Raji (cell line): ENCODE measurements around the gene CBX8.

ENCODE experiments used
- POLR2A ChIP-seq: IDR thresholded peaks from 2 replicates; pipeline ENCODE4 v1.6.1; 2011; ENCODE audit warnings: low read depth, low read length, control low read depth; ENCODE audit not compliant: insufficient read depth

The CBX8 gene

GRCh38 chr17:79799538-79800324 lies 2.9 kb upstream of the CBX8 start:
- TF ChIP-seq POLR2A = no peak

DNA sequence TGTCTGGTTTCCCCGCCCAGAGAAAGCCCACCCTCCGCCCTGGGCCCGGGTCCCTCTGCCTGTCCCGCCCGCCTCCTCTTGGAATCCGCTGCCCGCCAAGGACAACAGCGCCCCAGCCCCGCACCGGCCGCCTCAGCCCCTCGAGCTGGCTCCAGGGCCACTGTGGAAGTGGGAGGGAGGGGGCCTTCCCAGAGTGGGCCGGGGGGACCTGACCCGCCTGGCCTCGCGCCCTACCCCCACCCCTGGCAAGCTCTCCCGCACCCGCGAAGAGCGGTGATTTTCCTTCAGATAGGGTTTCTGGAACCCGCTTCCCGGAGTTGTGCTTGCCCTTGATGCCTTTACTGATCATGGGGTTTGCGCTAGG lies 2.3 kb upstream of the CBX8 start:
- TF ChIP-seq POLR2A = no peak

DNA sequence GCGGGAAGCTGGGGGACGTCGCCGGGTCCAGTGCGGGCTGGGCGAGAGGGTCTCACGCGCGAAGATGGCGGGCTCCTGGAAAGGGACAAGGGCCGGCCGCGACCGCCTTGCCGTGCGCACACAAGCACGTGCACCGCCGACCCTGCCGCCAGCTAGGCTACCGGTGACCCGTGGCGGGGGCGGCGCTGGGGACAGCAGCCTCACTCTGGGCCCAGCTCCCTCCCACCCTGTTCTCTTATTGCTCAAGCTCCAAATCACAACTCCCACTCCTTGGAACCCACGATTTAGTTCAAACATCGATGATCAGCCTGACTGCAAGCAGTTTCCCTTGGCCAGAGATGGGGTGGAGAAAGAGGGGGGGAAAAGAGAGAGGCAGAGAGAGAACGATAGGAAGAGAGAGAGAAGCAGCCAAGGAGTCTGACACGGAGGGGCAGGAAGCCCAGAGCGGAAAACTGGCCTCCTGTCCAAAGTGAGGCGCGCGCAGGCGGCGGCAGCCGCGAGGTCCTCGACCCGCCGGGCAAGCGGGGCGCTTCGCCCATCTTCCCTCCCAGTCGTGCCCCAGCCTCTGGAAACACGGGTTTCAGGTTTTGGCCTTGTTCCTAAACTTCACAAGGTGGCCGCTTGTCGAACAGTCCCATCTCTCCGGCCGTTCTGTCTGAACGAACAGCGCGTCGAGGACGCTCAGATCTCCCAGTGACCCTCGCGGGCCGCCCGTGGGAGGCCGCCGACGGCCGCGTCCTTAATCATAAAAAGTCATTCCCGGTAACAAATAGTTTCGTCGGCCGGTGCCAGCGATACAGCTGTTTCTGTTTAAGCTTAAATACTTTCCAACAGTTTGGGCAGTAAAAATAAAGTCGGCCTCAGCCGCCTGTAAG lies 1.7 kb upstream of the CBX8 start:
- TF ChIP-seq POLR2A = no peak

- no peak for TF ChIP-seq POLR2A
Observed at GRCh38 chr17:79797492-79798298, 818 bp upstream of the CBX8 start.

- no peak for TF ChIP-seq POLR2A
Observed at GRCh38 chr17:79796444-79796762, 474 bp downstream of the CBX8 start.

GRCh38 chr17:79795795-79796443 lies 958 bp downstream of the CBX8 start:
- TF ChIP-seq POLR2A = no peak

DNA sequence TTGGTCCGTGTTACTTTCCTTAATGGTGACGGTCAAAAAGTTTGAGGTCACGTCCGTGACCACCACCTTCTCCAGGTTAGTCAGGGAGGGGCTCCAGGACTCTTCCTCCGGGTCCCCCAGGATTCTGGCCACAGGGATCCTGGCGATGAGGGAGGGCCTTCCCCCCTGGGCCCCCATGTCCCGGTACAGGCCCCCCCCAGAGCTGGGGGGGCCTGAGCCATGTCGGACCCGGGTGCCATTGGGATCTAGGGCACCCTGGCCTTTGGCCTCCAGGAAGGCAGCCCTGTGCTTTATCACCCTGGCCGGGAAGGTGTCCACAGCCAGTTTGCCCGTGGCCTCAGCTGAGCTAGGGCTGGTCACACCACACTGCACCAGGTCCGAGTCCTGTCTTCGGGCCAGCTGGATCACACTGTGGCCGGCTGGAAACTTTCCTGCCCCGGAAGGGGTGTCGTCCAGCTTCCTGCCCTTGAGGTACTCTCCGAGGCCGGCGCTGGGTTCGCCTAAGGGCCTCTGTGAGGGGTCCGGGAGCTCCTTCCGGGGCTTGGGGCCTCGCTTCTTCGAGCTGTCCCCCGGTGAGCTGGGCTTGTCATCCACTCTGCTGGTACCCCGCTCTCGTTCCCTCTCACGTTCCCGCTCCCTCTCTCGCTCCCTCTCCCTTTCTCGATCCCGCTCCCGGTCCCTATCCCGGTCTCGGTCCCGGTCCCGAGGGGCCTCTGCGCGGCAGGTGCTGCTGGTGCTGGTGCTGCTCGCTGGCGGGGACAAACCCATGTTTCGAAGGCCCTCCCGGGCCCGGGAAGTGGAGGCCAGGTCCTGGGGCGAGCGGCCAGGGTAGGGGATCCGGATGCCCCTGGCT lies 2.0 kb downstream of the CBX8 start:
- TF ChIP-seq POLR2A = no peak

GRCh38 chr17:79793924-79794304 lies 3.0 kb downstream of the CBX8 start:
- TF ChIP-seq POLR2A = no peak

- TF ChIP-seq POLR2A = no peak
Observed at GRCh38 chr17:79792984-79793923, 3.6 kb downstream of the CBX8 start.

DNA sequence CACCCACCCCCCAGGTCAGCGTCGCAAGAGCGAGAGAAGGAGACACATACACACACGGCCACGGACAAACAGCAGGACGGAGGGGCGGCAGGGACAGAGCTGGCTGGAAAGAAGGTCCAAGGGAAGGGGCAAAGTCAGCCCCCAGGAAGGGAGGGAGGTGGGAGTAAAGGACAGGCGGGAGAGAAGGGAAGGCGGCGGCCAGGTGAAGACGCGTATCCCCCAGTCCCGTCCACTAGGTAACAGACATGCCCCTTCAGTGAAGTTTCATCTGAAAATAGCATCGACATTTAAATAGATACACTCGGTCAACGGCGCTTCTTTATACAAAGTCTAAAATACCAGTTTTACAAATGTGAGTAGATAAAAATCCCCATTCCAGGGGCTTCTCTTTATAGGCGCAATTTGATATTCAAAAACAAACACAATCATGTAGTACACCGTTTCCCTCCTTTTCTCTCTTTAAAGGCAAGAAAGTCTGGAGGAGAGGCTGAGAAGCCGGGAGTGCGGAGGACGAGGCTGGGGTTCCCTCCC lies 4.5 kb downstream of the CBX8 start:
- TF ChIP-seq POLR2A = no peak

GRCh38 chr17:79791735-79792161 lies 5.1 kb downstream of the CBX8 start:
- TF ChIP-seq POLR2A = no peak

DNA sequence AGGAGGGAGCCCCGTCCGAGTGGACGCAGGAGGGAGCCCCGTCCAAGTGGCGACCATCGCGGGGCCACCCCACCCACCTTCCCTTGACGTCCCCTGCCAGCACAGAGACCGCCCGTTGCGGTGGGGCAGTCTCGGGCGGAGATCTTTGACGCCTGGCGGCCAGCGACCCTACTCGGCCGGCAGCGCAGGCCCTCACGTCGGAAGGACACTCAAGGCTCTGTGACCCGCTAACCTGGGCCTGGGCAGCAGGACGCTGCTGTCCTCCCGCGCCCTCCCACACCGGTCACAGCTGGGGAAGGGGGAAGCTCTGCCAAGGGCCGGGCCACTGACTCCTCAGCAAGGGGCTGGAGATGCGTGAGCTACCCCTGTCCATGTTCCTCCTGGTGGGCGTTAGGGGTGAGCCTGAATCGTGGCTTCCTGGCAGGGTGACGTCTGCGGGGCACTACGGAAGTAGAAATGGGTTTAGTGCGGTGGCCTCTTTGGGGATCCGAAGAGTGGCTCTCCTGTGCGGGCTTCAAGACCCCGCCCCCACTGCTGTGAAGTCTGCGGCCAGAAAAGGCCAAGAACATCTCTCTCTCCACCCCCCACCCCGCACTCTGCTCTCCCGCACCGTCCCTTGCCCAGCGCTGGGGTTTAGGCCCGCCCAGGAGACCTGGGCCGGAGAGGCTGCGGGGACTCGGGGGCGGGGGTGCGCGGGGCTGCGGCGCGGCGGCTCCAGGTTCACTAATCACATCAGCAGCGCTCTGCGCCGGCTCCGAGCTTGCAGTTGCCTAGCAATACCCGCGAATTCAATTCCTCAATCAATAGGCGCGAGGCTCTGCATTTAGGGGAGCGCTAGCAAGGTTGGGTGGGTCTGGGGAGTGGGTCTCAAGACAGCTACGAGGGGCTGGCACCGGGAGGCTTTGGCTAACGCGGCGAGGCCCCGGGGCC lies 5.8 kb downstream of the CBX8 start:
- no peak for TF ChIP-seq POLR2A
